Sigmoid colon (tissue), 7 donors: ENCODE results near the gene HAUS8. TPM values are rescaled to one million over a fixed set of nuclear protein-coding genes. Genes with fewer than 3 reads are reported as not detected.
"Not testable (repeated sequence)": the region's sequence is repeated elsewhere in the genome, so short reads cannot be mapped to it uniquely, and the experiment has no call there.

Source experiments
- DNase-seq: peaks from one replicate; pipeline ENCODE4 v3.0.0-alpha.2; 2019
- H3K27ac ChIP-seq, 4 donors: fragments of 200-600 bp; sonication (generic); one replicate each; pipeline ENCODE4 v1.5.1; 2016 to 2019; ENCODE audit warnings: mild to moderate bottlenecking in 1 of 4
- H3K27me3 ChIP-seq, 3 donors: fragments of 200-600 bp; sonication (generic); one replicate each; pipeline ENCODE4 v1.5.1; 2019; ENCODE audit warnings: mild to moderate bottlenecking in 1 of 3
- H3K36me3 ChIP-seq, 4 donors: fragments of 200-600 bp; sonication (generic); one replicate each; pipeline ENCODE4 v1.5.1; 2016 to 2019
- H3K4me1 ChIP-seq, 4 donors: fragments of 200-600 bp; sonication (generic); one replicate each; pipeline ENCODE4 v1.5.1; 2017 to 2019
- H3K4me3 ChIP-seq, 4 donors: fragments of 200-600 bp; sonication (generic); one replicate each; pipeline ENCODE4 v1.5.1; 2017 to 2019; ENCODE audit warnings: mild to moderate bottlenecking in 2 of 4, moderate library complexity in 1 of 4
- H3K9me3 ChIP-seq, 4 donors: fragments of 200-600 bp in 3 of 4; sonication (generic) in 3 of 4; one replicate each; pipeline versions ENCODE4 v1.5.1 to v1.6.1; 2013 to 2019
- CTCF ChIP-seq, 4 experiments: fragments of 450-650 bp in 3 of 4; fragments of 200-600 bp in 1 of 4; IDR thresholded peaks; one replicate each; pipeline ENCODE4 v1.5.1; 2016 to 2019; ENCODE audit warnings: antibody characterized with exemption in 4 of 4, mild to moderate bottlenecking in 3 of 4, moderate library complexity in 2 of 4
- EP300 ChIP-seq, 4 donors: sonication (generic); formaldehyde crosslinking; IDR thresholded peaks; one replicate each; pipeline ENCODE4 v1.6.1; 2017; ENCODE audit warnings: antibody characterized with exemption in 4 of 4
- POLR2A ChIP-seq, 2 donors: fragments of 450-650 bp; IDR thresholded peaks; one replicate each; pipeline ENCODE4 v1.6.1; 2016; ENCODE audit warnings: antibody characterized with exemption in 2 of 2, mild to moderate bottlenecking in 2 of 2, moderate library complexity in 2 of 2
- POLR2AphosphoS5 ChIP-seq, 4 donors: sonication (generic); formaldehyde crosslinking; IDR thresholded peaks; one replicate each; pipeline ENCODE4 v1.6.1; 2017; ENCODE audit warnings: antibody characterized with exemption in 4 of 4
- WGBS, 2 donors: extraction: QIAGEN DNeasy Blood & Tissue Kit; methylation state at CpG; one replicate each; pipeline ENCODE4 v1.1.7; 2013; 5-methylcytosine and 5-hydroxymethylcytosine counted together
- intact Hi-C: fragments of 100-400 bp; cut with DNase I; formaldehyde crosslinking; loops from one replicate; pipeline ENCODE4 v1.15.1; 2023
- polyA plus RNA-seq, 3 donors: library from polyadenylated mRNA; stranded (reverse); fragments of 200-250 nt; gene quantifications; one replicate each; pipeline ENCODE4 v1.2.3, GENCODE V29; 2013
- total RNA-seq, 4 donors: library from RNA; depleted of rRNA; stranded (reverse); fragments of >200 nt; gene quantifications; one replicate each; pipeline ENCODE4 v1.1.0, GENCODE V29; 2016
- donor health status: healthy with polysubstance abuse.
- donor health status: Bipolar disorder and iron deficiency.
- donor health status: healthy.

Gene HAUS8
- total and polyA plus RNA-seq, 7 donors, result 6.7 to 14.8 (median 10.4) TPM

GRCh38 chr19:17109962-17110598 is 34.8 kb upstream of the HAUS8 start:
- WGBS, 2 donors, result 61 to 88% methylated on average over 26 of the region's 26 CpGs
- peak overlapping the region; percentile 28 to 94 (median 88) for H3K27ac ChIP-seq
- no peak for DNase-seq

DNA sequence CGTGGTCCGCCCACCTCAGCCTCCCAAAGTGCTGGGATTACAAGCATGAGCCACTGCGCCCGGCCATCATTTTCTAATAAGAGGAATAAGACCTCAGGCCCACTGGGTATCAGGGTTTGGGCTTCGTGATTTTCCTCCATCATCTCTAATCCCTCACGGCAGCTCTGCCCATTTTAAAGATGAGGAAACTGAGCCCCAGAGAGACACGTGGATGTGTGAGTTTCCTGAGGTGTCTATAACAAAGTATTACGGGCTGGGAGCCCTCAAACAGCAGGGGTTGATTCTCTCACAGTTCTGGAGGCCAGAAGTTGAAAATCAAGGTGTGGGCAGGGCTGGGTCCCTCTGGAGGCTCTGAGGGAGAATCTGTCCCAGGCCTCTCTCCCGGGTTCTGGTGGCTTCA is 34.0 kb upstream of the HAUS8 start:
- H3K27me3 ChIP-seq, result no peaks in the 10 kb centered on the region
- intact Hi-C loops, result loop anchor here (5.0 kb wide), 1 partner anchor 42 kb away; no protein-coding TSS in a partner anchor
- H3K4me1 ChIP-seq, result peaks cover 0 to 71% (median 29%) of the 10 kb centered on the region in 4 donors
- H3K9me3 ChIP-seq, result no peaks in the 10 kb centered on the region
- TF ChIP-seq POLR2A (IDR thresholded peaks at IDR 0.05), result no peak
- TF ChIP-seq EP300 (IDR thresholded peaks at IDR 0.05), result no peak
- TF ChIP-seq CTCF (IDR thresholded peaks at IDR 0.05), result no peak
- TF ChIP-seq POLR2AphosphoS5 (IDR thresholded peaks at IDR 0.05), result no peak
- peaks cover 0 to 18% (median 5%) of the 10 kb centered on the region in 4 donors for H3K36me3 ChIP-seq
- 87 to 93% methylated on average over 9 of the region's 9 CpGs for WGBS, 2 donors
- DNase-seq, result no peak
- peak overlapping the region; percentile 82 to 94 (median 88) for H3K27ac ChIP-seq
- no peak overlapping the region for H3K4me3 ChIP-seq

More at GRCh38 chr19:17109962-17110598, 34.8 kb upstream of the HAUS8 start:
- Histone ChIP-seq H3K4me3 (no peak overlapping the region), H3K27me3 (no peaks in the 10 kb centered on the region), H3K36me3 (peaks cover 0 to 18% (median 5%) of the 10 kb centered on the region in 4 donors), H3K4me1 (peaks cover 0 to 74% (median 31%) of the 10 kb centered on the region in 4 donors), H3K9me3 (no peaks in the 10 kb centered on the region)
- TF ChIP-seq POLR2AphosphoS5 (IDR thresholded peaks at IDR 0.05), result peak in 1 of 4 donors; percentile 16
- no peak for TF ChIP-seq EP300 (IDR thresholded peaks at IDR 0.05)
- TF ChIP-seq CTCF (IDR thresholded peaks at IDR 0.05), result no peak
- no peak for TF ChIP-seq POLR2A (IDR thresholded peaks at IDR 0.05)
- intact Hi-C loops, result loop anchor here (5.0 kb wide), 1 partner anchor 43 kb away; no protein-coding TSS in a partner anchor

DNA sequence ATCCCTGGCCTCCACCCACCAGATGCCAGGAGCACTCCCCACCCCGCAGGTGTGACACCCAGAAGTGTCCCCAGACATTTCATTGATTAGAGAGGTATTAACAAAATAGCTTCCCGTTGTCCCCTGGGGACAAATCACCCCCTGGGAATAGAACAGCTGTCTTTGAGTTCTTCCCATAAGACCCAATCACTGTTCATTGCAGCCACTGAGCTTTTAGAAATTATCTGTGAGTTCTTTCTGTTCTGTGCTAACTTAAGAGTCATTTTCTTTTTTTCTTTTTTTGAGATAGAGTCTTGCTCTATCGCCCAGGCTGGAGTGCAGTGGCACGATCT is 33.2 kb upstream of the HAUS8 start:
- TF ChIP-seq POLR2A (IDR thresholded peaks at IDR 0.05), result no peak
- TF ChIP-seq POLR2AphosphoS5 (IDR thresholded peaks at IDR 0.05), result no peak
- TF ChIP-seq CTCF (IDR thresholded peaks at IDR 0.05), result no peak
- no peak for TF ChIP-seq EP300 (IDR thresholded peaks at IDR 0.05)
- intact Hi-C loops, result loop anchor here (5.0 kb wide), 1 partner anchor 41 kb away; no protein-coding TSS in a partner anchor
- Histone ChIP-seq H3K36me3 (peaks cover 0 to 19% (median 7%) of the 10 kb centered on the region in 4 donors), H3K9me3 (no peaks in the 10 kb centered on the region), H3K27me3 (no peaks in the 10 kb centered on the region), H3K4me1 (peaks cover 0 to 62% (median 25%) of the 10 kb centered on the region in 4 donors), H3K27ac (peak overlapping the region; percentile 82 to 94 (median 88)), H3K4me3 (peak overlapping the region in 3 of 4 donors; percentile 10 to 26 (median 23))
- WGBS, 2 donors, result 82 to 89% methylated on average over 4 of the region's 4 CpGs
- DNase-seq, result no peak

GRCh38 chr19:17107546-17108452 is 32.5 kb upstream of the HAUS8 start:
- Histone ChIP-seq H3K27ac (peak overlapping the region; percentile 82 to 94 (median 88)), H3K36me3 (peaks cover 0 to 25% (median 12%) of the 10 kb centered on the region in 4 donors), H3K4me1 (peaks cover 0 to 56% (median 24%) of the 10 kb centered on the region in 4 donors), H3K9me3 (no peaks in the 10 kb centered on the region), H3K27me3 (no peaks in the 10 kb centered on the region), H3K4me3 (peak overlapping the region in 3 of 4 donors; percentile 10 to 26 (median 23))
- intact Hi-C loops, result loop anchor here (2.0 to 5.0 kb wide), 2 partner anchors 29 to 40 kb away; no protein-coding TSS in a partner anchor
- WGBS, 2 donors, result 58 to 69% methylated on average over 27 of the region's 27 CpGs
- peak; percentile 97 for DNase-seq
- TF ChIP-seq POLR2AphosphoS5 (IDR thresholded peaks at IDR 0.05) (peak; percentile 68 to 90 (median 86)), CTCF (IDR thresholded peaks at IDR 0.05) (no peak), POLR2A (IDR thresholded peaks at IDR 0.05) (no peak), EP300 (IDR thresholded peaks at IDR 0.05) (peak in 2 of 4 donors; percentile 44 to 50)

DNA sequence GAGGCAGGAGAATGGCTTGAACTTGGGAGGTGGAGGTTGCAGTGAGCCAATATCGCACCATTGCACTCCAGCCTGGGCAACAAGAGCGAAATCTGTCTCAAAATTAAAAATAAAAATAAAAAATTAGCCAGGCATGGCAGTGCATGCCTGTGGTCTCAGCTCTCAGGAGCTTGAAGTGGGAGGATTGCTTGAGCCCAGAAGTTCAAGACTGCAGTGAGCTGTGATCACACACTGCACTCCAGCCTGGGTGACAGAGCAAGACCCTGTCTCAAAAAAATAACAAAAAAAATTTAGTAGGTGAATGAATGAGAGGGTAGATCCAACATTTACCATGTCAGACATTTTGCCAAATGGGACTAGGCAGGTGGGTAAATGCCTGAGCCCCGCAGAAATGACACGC is 31.7 kb upstream of the HAUS8 start:
- Histone ChIP-seq H3K36me3 (peaks cover 5 to 34% (median 20%) of the 10 kb centered on the region in 4 donors), H3K27ac (peak overlapping the region; percentile 82 to 94 (median 88)), H3K4me1 (peaks cover 0 to 47% (median 24%) of the 10 kb centered on the region in 4 donors)
- H3K27me3 ChIP-seq, H3K9me3 ChIP-seq, DNase-seq, H3K4me3 ChIP-seq: not testable (repeated sequence)
- intact Hi-C loops, result loop anchor here (2.0 to 5.0 kb wide), 2 partner anchors 28 to 40 kb away; no protein-coding TSS in a partner anchor
- 92 to 98% methylated on average over 4 of the region's 4 CpGs for WGBS, 2 donors
